Mesothelial cell of epicardium (in vitro differentiated cells): Measurements from ENCODE around the gene TRPM7. TPM values are rescaled to one million over a fixed set of nuclear protein-coding genes. Genes with fewer than 3 reads are reported as not detected.
"Not testable (repeated sequence)": the region's sequence is repeated elsewhere in the genome, so short reads cannot be mapped to it uniquely, and the experiment has no call there.

ENCODE experiments used
- DNase-seq, 2 experiments: peaks; one replicate each; pipeline ENCODE4 v3.0.0; 2021; ENCODE audit warnings: low spot score in 2 of 2; ENCODE audit not compliant: unreplicated experiment in 2 of 2
- H3K27ac Mint-ChIP-seq: 2 replicates; pipeline ENCODE4 v1.8.0; 2021; ENCODE audit warnings: mixed read lengths
- H3K27me3 Mint-ChIP-seq: 2 replicates; pipeline ENCODE4 v1.8.0; 2021; ENCODE audit warnings: low read depth, mixed read lengths
- H3K36me3 Mint-ChIP-seq: 2 replicates; pipeline ENCODE4 v1.8.0; 2021; ENCODE audit warnings: mixed read lengths
- H3K4me1 Mint-ChIP-seq: 2 replicates; pipeline ENCODE4 v1.8.0; 2021; ENCODE audit warnings: mixed read lengths
- H3K4me3 Mint-ChIP-seq: 2 replicates; pipeline ENCODE4 v1.8.0; 2021; ENCODE audit warnings: mild to moderate bottlenecking, moderate library complexity, mixed read lengths
- H3K9me3 Mint-ChIP-seq: 2 replicates; pipeline ENCODE4 v1.8.0; 2021; ENCODE audit warnings: mixed read lengths
- CTCF ChIP-seq: fragments of 200-600 bp; sonication (generic); IDR thresholded peaks from one replicate; pipeline ENCODE4 v1.5.0; 2021; ENCODE audit warnings: antibody characterized with exemption; ENCODE audit not compliant: unreplicated experiment
- total RNA-seq: library from RNA; stranded (reverse); gene quantifications from 3 replicates; pipeline ENCODE4 v1.2.1, GENCODE V29; 2021

Gene TRPM7
- total RNA-seq, 1 donor from 2014 or later, result 50.4 TPM

GRCh38 chr15:50697109-50697797 is 10.7 kb upstream of the TRPM7 start:
- no peak for TF ChIP-seq CTCF
- H3K27ac Mint-ChIP-seq, result peak overlapping the region; percentile 43
- H3K9me3 Mint-ChIP-seq, result no peaks in the 10 kb centered on the region
- H3K27me3 Mint-ChIP-seq, result no peaks in the 10 kb centered on the region
- no peak overlapping the region for H3K4me3 Mint-ChIP-seq
- DNase-seq, result no peak
- H3K4me1 Mint-ChIP-seq, result peaks cover 10% of the 10 kb centered on the region
- peaks cover 2% of the 10 kb centered on the region for H3K36me3 Mint-ChIP-seq

- H3K4me1 Mint-ChIP-seq, DNase-seq, H3K36me3 Mint-ChIP-seq, H3K4me3 Mint-ChIP-seq, H3K27ac Mint-ChIP-seq, H3K27me3 Mint-ChIP-seq, H3K9me3 Mint-ChIP-seq: not testable (repeated sequence)
Measured at GRCh38 chr15:50694634-50695165, 8.1 kb upstream of the TRPM7 start.

GRCh38 chr15:50687302-50687902 is 805 bp upstream of the TRPM7 start:
- Mint-ChIP-seq H3K4me1 (peaks cover 31% of the 10 kb centered on the region), H3K4me3 (peak overlapping the region; percentile 98), H3K36me3 (peaks cover 10% of the 10 kb centered on the region), H3K27ac (peak overlapping the region; percentile 98), H3K27me3 (no peaks in the 10 kb centered on the region), H3K9me3 (no peaks in the 10 kb centered on the region)
- DNase-seq, result no peak
- TF ChIP-seq CTCF, result no peak

GRCh38 chr15:50685976-50686468 is 575 bp downstream of the TRPM7 start:
- DNase-seq, result peak; percentile 34 to 72
- no peak for TF ChIP-seq CTCF
- Mint-ChIP-seq H3K27ac (peak overlapping the region; percentile 99), H3K4me3 (peak overlapping the region; percentile 98), H3K27me3 (no peaks in the 10 kb centered on the region), H3K36me3 (peaks cover 13% of the 10 kb centered on the region), H3K9me3 (no peaks in the 10 kb centered on the region), H3K4me1 (peaks cover 34% of the 10 kb centered on the region)

- no peak for TF ChIP-seq CTCF
- DNase-seq, result no peak
- peaks cover 13% of the 10 kb centered on the region for H3K36me3 Mint-ChIP-seq
- H3K4me1 Mint-ChIP-seq, result peaks cover 34% of the 10 kb centered on the region
- H3K27me3 Mint-ChIP-seq, result no peaks in the 10 kb centered on the region
- H3K4me3 Mint-ChIP-seq, result peak overlapping the region; percentile 98
- H3K27ac Mint-ChIP-seq, result peak overlapping the region; percentile 99
- H3K9me3 Mint-ChIP-seq, result no peaks in the 10 kb centered on the region
Measured at GRCh38 chr15:50685191-50685975, 1.2 kb downstream of the TRPM7 start.
